ENCODE results near the gene EXT2. TPM values are rescaled to one million over a fixed set of nuclear protein-coding genes. Genes with fewer than 3 reads are reported as not detected.

The EXT2 gene
- total and polyA plus RNA-seq, 2 experiments from 2014 or later = 15.9 to 48.6 TPM

DNA sequence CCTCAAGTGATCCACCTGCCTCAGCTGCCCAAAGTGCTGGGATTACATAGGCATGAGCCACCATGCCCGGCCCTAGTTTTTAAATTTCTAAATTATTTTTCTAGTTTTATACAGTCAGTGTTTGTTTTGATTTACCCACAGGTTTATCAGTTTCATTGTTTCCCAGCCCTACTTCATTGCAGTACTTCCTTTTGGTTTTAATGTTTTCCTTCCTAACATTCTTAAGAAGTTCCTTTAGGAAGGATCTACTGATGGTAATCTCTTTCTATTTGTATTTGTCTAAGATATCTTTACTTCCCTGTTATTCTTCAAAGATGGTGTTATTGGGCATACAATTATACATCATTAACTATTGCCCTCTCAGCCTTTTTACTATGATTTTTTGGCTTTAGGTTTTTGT, 4.9 kb upstream of the EXT2 start (continued):
- TF ChIP-seq EZH2phosphoT487 (IDR thresholded peaks at IDR 0.05; ENCODE audit: unreplicated experiment) (no peak), NANOG (IDR thresholded peaks at IDR 0.05; ENCODE audit: borderline replicate concordance) (no peak), CREB1 (CRISPR knock-in tag; IDR thresholded peaks at IDR 0.05; ENCODE audit: low read depth) (no peak), JUNB (IDR thresholded peaks at IDR 0.05; ENCODE audit: unreplicated experiment) (no peak), ZNF114 (CRISPR knock-in tag; IDR thresholded peaks at IDR 0.05) (no peak), EZH2 (IDR thresholded peaks at IDR 0.05; ENCODE audit: low read depth, unreplicated experiment) (no peak), ZNF331 (CRISPR knock-in tag; IDR thresholded peaks at IDR 0.05; ENCODE audit: low read depth) (no peak)
- TF ChIP-seq, protein P1, sequence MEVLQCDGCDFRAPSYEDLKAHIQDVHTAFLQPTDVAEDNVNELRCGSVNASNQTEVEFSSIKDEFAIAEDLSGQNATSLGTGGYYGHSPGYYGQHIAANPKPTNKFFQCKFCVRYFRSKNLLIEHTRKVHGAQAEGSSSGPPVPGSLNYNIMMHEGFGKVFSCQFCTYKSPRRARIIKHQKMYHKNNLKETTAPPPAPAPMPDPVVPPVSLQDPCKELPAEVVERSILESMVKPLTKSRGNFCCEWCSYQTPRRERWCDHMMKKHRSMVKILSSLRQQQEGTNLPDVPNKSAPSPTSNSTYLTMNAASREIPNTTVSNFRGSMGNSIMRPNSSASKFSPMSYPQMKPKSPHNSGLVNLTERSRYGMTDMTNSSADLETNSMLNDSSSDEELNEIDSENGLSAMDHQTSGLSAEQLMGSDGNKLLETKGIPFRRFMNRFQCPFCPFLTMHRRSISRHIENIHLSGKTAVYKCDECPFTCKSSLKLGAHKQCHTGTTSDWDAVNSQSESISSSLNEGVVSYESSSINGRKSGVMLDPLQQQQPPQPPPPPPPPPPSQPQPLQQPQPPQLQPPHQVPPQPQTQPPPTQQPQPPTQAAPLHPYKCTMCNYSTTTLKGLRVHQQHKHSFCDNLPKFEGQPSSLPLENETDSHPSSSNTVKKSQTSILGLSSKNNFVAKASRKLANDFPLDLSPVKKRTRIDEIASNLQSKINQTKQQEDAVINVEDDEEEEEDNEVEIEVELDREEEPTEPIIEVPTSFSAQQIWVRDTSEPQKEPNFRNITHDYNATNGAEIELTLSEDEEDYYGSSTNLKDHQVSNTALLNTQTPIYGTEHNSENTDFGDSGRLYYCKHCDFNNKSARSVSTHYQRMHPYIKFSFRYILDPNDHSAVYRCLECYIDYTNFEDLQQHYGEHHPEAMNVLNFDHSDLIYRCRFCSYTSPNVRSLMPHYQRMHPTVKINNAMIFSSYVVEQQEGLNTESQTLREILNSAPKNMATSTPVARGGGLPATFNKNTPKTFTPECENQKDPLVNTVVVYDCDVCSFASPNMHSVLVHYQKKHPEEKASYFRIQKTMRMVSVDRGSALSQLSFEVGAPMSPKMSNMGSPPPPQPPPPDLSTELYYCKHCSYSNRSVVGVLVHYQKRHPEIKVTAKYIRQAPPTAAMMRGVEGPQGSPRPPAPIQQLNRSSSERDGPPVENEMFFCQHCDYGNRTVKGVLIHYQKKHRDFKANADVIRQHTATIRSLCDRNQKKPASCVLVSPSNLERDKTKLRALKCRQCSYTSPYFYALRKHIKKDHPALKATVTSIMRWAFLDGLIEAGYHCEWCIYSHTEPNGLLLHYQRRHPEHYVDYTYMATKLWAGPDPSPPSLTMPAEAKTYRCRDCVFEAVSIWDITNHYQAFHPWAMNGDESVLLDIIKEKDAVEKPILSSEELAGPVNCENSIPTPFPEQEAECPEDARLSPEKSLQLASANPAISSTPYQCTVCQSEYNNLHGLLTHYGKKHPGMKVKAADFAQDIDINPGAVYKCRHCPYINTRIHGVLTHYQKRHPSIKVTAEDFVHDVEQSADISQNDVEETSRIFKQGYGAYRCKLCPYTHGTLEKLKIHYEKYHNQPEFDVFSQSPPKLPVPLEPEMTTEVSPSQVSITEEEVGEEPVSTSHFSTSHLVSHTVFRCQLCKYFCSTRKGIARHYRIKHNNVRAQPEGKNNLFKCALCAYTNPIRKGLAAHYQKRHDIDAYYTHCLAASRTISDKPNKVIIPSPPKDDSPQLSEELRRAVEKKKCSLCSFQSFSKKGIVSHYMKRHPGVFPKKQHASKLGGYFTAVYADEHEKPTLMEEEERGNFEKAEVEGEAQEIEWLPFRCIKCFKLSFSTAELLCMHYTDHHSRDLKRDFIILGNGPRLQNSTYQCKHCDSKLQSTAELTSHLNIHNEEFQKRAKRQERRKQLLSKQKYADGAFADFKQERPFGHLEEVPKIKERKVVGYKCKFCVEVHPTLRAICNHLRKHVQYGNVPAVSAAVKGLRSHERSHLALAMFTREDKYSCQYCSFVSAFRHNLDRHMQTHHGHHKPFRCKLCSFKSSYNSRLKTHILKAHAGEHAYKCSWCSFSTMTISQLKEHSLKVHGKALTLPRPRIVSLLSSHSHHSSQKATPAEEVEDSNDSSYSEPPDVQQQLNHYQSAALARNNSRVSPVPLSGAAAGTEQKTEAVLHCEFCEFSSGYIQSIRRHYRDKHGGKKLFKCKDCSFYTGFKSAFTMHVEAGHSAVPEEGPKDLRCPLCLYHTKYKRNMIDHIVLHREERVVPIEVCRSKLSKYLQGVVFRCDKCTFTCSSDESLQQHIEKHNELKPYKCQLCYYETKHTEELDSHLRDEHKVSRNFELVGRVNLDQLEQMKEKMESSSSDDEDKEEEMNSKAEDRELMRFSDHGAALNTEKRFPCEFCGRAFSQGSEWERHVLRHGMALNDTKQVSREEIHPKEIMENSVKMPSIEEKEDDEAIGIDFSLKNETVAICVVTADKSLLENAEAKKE (CRISPR knock-in tag; IDR thresholded peaks at IDR 0.05) = no peak

DNA sequence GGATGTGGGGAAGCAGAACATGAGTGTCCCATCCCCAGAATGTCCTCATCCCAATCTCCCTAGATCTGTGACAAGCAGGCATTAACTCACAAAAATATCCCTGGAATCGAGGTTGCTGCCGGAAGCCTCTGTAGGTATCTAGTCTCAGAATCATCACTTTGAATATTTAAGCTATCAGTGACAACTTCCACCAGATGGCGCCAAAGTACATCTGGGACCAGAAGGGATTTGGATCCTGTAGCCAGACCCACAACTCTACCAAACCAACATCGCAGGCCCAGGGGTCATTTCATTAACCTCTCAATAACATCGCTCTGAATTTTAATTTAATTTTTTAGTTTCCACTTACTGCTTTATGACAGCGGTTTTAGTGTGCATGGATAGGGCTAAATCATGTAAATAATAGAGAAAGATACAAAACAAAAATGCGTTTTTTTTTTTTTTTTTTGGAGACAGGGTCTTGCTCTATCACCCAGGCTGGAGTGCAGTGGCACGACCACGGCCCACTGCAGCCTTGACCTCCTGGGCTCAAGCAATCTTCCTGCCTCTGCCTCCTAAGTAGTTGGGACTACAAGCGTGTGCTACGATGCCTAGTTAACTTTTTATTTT, 1.1 kb upstream of the EXT2 start:
- Histone ChIP-seq H4K20me1 (replicated peaks; ENCODE audit: insufficient read depth) (peaks cover 6% of the 10 kb centered on the region), H3K79me2 (replicated peaks; ENCODE audit: insufficient read depth) (peaks cover 23% of the 10 kb centered on the region), H3K27me3 (ENCODE audit: insufficient read depth) (no peaks in the 10 kb centered on the region), H3F3A (replicated peaks; ENCODE audit: low read depth) (no peaks in the 10 kb centered on the region), H3K9me2 (ENCODE audit: insufficient read depth) (no peaks in the 10 kb centered on the region), H3K27ac (ENCODE audit: low read depth) (no peak overlapping the region), H3K4me3 (no peak overlapping the region), H3K4me2 (no peak overlapping the region), H3K36me3 (ENCODE audit: insufficient read depth) (no peaks in the 10 kb centered on the region), H3K4me1 (ENCODE audit: insufficient read depth) (0 out of 2 replicates have a peak, but pooled peaks cover 7% of the 10 kb centered on the region), H2AFZ (no peak overlapping the region)
- Mint-ChIP-seq H3K27ac (no peak overlapping the region), H3K4me1 (peaks cover 5% of the 10 kb centered on the region; the same call in 2 of the 3 replicates), H3K4me3 (0 out of 3 replicates have a peak overlapping the region, but pooled peaks have one; percentile 42), H3K27me3 (ENCODE audit: insufficient read depth, low read depth, poor library complexity) (peaks cover 10% of the 10 kb centered on the region), H3K9me3 (peaks cover 5% of the 10 kb centered on the region), H3K36me3 (ENCODE audit: low read depth) (peaks cover 6% of the 10 kb centered on the region; the same call in 2 of the 3 replicates)
- ATAC-seq (peak; percentile 51), DNase-seq (ENCODE audit: low spot score) (peak; percentile 96)
- TF ChIP-seq, protein P2, sequence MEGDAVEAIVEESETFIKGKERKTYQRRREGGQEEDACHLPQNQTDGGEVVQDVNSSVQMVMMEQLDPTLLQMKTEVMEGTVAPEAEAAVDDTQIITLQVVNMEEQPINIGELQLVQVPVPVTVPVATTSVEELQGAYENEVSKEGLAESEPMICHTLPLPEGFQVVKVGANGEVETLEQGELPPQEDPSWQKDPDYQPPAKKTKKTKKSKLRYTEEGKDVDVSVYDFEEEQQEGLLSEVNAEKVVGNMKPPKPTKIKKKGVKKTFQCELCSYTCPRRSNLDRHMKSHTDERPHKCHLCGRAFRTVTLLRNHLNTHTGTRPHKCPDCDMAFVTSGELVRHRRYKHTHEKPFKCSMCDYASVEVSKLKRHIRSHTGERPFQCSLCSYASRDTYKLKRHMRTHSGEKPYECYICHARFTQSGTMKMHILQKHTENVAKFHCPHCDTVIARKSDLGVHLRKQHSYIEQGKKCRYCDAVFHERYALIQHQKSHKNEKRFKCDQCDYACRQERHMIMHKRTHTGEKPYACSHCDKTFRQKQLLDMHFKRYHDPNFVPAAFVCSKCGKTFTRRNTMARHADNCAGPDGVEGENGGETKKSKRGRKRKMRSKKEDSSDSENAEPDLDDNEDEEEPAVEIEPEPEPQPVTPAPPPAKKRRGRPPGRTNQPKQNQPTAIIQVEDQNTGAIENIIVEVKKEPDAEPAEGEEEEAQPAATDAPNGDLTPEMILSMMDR (conservative IDR thresholded peaks at IDR 0.05; ENCODE audit: low read depth in 2 of 2) = peak; percentile 81 to 88
- TF ChIP-seq CREB1 (CRISPR knock-in tag; IDR thresholded peaks at IDR 0.05; ENCODE audit: low read depth) = no peak
- TF ChIP-seq, protein P3, sequence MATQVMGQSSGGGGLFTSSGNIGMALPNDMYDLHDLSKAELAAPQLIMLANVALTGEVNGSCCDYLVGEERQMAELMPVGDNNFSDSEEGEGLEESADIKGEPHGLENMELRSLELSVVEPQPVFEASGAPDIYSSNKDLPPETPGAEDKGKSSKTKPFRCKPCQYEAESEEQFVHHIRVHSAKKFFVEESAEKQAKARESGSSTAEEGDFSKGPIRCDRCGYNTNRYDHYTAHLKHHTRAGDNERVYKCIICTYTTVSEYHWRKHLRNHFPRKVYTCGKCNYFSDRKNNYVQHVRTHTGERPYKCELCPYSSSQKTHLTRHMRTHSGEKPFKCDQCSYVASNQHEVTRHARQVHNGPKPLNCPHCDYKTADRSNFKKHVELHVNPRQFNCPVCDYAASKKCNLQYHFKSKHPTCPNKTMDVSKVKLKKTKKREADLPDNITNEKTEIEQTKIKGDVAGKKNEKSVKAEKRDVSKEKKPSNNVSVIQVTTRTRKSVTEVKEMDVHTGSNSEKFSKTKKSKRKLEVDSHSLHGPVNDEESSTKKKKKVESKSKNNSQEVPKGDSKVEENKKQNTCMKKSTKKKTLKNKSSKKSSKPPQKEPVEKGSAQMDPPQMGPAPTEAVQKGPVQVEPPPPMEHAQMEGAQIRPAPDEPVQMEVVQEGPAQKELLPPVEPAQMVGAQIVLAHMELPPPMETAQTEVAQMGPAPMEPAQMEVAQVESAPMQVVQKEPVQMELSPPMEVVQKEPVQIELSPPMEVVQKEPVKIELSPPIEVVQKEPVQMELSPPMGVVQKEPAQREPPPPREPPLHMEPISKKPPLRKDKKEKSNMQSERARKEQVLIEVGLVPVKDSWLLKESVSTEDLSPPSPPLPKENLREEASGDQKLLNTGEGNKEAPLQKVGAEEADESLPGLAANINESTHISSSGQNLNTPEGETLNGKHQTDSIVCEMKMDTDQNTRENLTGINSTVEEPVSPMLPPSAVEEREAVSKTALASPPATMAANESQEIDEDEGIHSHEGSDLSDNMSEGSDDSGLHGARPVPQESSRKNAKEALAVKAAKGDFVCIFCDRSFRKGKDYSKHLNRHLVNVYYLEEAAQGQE (IDR thresholded peaks at IDR 0.05; ENCODE audit: unreplicated experiment) = no peak
